CD4-positive, CD25-positive, alpha-beta regulatory T cell (primary cell): ENCODE measurements around the gene GAB2. TPM values are rescaled to one million over a fixed set of nuclear protein-coding genes. Genes with fewer than 3 reads are reported as not detected.

Source experiments
- polyA plus RNA-seq, 4 donors: library from polyadenylated mRNA; unstranded; fragments of 300-500 nt; fragmentation: Illumina TruSeq; gene quantifications; one replicate each; pipeline ENCODE4 v1.2.3, GENCODE V29; 2021
- total RNA-seq: library from RNA; stranded (reverse); gene quantifications from one replicate; pipeline ENCODE4 v1.2.3, GENCODE V29; 2022

The GAB2 gene
- total and polyA plus RNA-seq, 5 donors from 2014 or later: 0.05 to 15.7 (median 0.56) TPM

Other genes with a start within 250 kb of the GAB2 start
- 3.8 TPM for gene KCTD21, start 229.2 kb downstream of the GAB2 start, total RNA-seq
- gene KCTD21, start 229.2 kb downstream of the GAB2 start, polyA plus RNA-seq: 1 to 10 TPM; 1.4 to 3.3 (median 2.4) TPM
- 15.0 TPM for gene USP35, start 228.9 kb downstream of the GAB2 start, total RNA-seq
- gene USP35, start 228.9 kb downstream of the GAB2 start, polyA plus RNA-seq: under 1 TPM; 0.11 to 0.84 (median 0.42) TPM
- gene NARS2, start 157.0 kb upstream of the GAB2 start, total RNA-seq: 11.1 TPM
- 10 to 100 TPM in 2 of 4 donors, 1 to 10 TPM in 2; 9.3 to 22.9 (median 12.4) TPM for gene NARS2, start 157.0 kb upstream of the GAB2 start, polyA plus RNA-seq